GM12878 (cell line): ENCODE measurements around the gene PDE7B. TPM values are rescaled to one million over a fixed set of nuclear protein-coding genes. Genes with fewer than 3 reads are reported as not detected.

Source experiments
- ATAC-seq: fragments of 200-7000 bp; cut with Tn5 transposase; 3 replicates; pipeline ENCODE4 v1.9.1; 2020; ENCODE audit warnings: mild to moderate bottlenecking, moderate library complexity
- BruUV-seq: library from RNA; stranded (reverse); fragments of 400-500 nt; replicated peaks from 2 replicates; lab custom pipeline; 2021; lab: Mats Ljungman, UMichigan
- CTCF ChIA-PET: fragments of 300-600 bp; sonication (Branson Sonifier 250); formaldehyde crosslinking; extraction: SDS; loops from one replicate; lab custom pipeline; 2021; ENCODE audit warnings: inconsistent platforms; lab: Yijun Ruan, JAX
- POLR2A ChIA-PET: fragments of 350-600 bp; formaldehyde crosslinking; extraction: SDS; loops from one replicate; lab custom pipeline; 2021; ENCODE audit warnings: inconsistent platforms; lab: Charles Lee
- RAD21 ChIA-PET: fragments of 300-600 bp; sonication (Branson Sonifier 250); formaldehyde crosslinking; loops from one replicate; lab custom pipeline; 2023; ENCODE audit warnings: antibody characterized with exemption; ENCODE audit not compliant: unreplicated experiment; lab: Charles Lee
- SMC1A ChIA-PET: fragments of 300-600 bp; sonication (Branson Sonifier 250); formaldehyde crosslinking; loops from one replicate; lab custom pipeline; 2023; ENCODE audit not compliant: unreplicated experiment, uncharacterized antibody; lab: Charles Lee
- DNase-seq: peaks from one replicate; pipeline ENCODE4 v3.0.0-alpha.2; 2011; ENCODE audit warnings: low read depth, low spot score
- FAIRE-seq: peaks from 3 replicates; lab custom pipeline; 2011; peaks lifted over from hg19 to GRCh38; lab: Jason Lieb, UNC
- H2AFZ ChIP-seq: 2 replicates; pipeline ENCODE4 v1.6.0; 2011; ENCODE audit warnings: low read depth, low read length, control low read depth; ENCODE audit not compliant: control insufficient read depth
- H3K27ac ChIP-seq: 2 replicates; pipeline ENCODE4 v1.5.1; 2011; ENCODE audit warnings: control low read depth; ENCODE audit not compliant: control insufficient read depth, insufficient read depth
- H3K27me3 ChIP-seq, 2 experiments: replicated peaks in 1 of 2; 2 replicates each; pipeline versions ENCODE4 v1.6.0 to v1.6.1; 2011; ENCODE audit warnings: low read length in 1 of 2; ENCODE audit not compliant: control insufficient read depth in 2 of 2, insufficient read depth in 2 of 2
- H3K36me3 ChIP-seq, 2 experiments: 2 replicates each; pipeline ENCODE4 v1.5.1; 2011; ENCODE audit warnings: low read length in 1 of 2; ENCODE audit not compliant: control insufficient read depth in 2 of 2, insufficient read depth in 2 of 2
- H3K4me1 ChIP-seq: 2 replicates; pipeline ENCODE4 v1.6.1; 2011; ENCODE audit warnings: mild to moderate bottlenecking, low read length, moderate library complexity, mixed read lengths; ENCODE audit not compliant: control insufficient read depth, insufficient read depth
- H3K4me2 ChIP-seq: 2 replicates; pipeline ENCODE4 v1.6.0; 2011; ENCODE audit warnings: control low read depth; ENCODE audit not compliant: control insufficient read depth, insufficient read depth
- H3K4me3 ChIP-seq: fragments of 200-600 bp; sonication (generic); 2 replicates; pipeline ENCODE4 v1.5.1; 2016
- H3K79me2 ChIP-seq: 2 replicates; pipeline ENCODE4 v1.6.0; 2011; ENCODE audit warnings: low read length; ENCODE audit not compliant: control insufficient read depth, insufficient read depth
- H3K9ac ChIP-seq: 2 replicates; pipeline ENCODE4 v1.8.0; 2011; ENCODE audit warnings: low read length, control low read depth, mixed read lengths; ENCODE audit not compliant: control insufficient read depth, insufficient read depth
- H3K9me3 ChIP-seq: replicated peaks from 3 replicates; pipeline ENCODE4 v1.5.1; 2011; ENCODE audit warnings: mild to moderate bottlenecking, low read length; ENCODE audit not compliant: control insufficient read depth, insufficient read depth
- H4K20me1 ChIP-seq: 2 replicates; pipeline ENCODE4 v1.6.0; 2011; ENCODE audit not compliant: control insufficient read depth, insufficient read depth
- BRCA1 ChIP-seq: IDR thresholded peaks from 2 replicates; pipeline ENCODE4 v1.6.1; 2011; ENCODE audit warnings: low read depth, low read length, improper control_type of control experiment
- CBFB ChIP-seq: IDR thresholded peaks from 2 replicates; pipeline ENCODE4 v1.6.1; 2016; ENCODE audit warnings: antibody characterized with exemption, low read depth
- EZH2 ChIP-seq: IDR thresholded peaks from 2 replicates; pipeline ENCODE4 v1.6.1; 2012; ENCODE audit warnings: low read depth, mild to moderate bottlenecking, control low read depth, inconsistent platforms, low read length, borderline replicate concordance; ENCODE audit not compliant: control insufficient read depth
- GABPA ChIP-seq: IDR thresholded peaks from 2 replicates; pipeline ENCODE4 v1.6.1; 2014; ENCODE audit warnings: antibody characterized with exemption, low read depth, mild to moderate bottlenecking, inconsistent platforms
- NFYA ChIP-seq: IDR thresholded peaks from 2 replicates; pipeline ENCODE4 v1.6.1; 2011; ENCODE audit warnings: low read depth, mild to moderate bottlenecking, low read length, improper control_type of control experiment, borderline replicate concordance
- NR2C1 ChIP-seq: fragments of 450-650 bp; IDR thresholded peaks from 2 replicates; pipeline ENCODE4 v1.6.1; 2017; ENCODE audit warnings: antibody characterized with exemption, mild to moderate bottlenecking, moderate library complexity
- POLR2AphosphoS2 ChIP-seq: IDR thresholded peaks from 2 replicates; pipeline ENCODE4 v1.6.1; 2011; ENCODE audit warnings: low read depth, mild to moderate bottlenecking, low read length, improper control_type of control experiment, moderate library complexity
- RB1 ChIP-seq: fragments of 450-650 bp; formaldehyde crosslinking; IDR thresholded peaks from 2 replicates; pipeline ENCODE4 v1.6.1; 2017; ENCODE audit warnings: mild to moderate bottlenecking, borderline replicate concordance
- SUZ12 ChIP-seq: fragments of 200-600 bp; sonication (generic); IDR thresholded peaks from one replicate; pipeline ENCODE4 v1.6.1; 2018; ENCODE audit warnings: antibody characterized with exemption, mild to moderate bottlenecking; ENCODE audit not compliant: unreplicated experiment
- TAF1 ChIP-seq: IDR thresholded peaks from 2 replicates; pipeline ENCODE4 v1.6.1; 2011; ENCODE audit warnings: mild to moderate bottlenecking, low read depth, low read length, borderline replicate concordance
- TBL1XR1 ChIP-seq: IDR thresholded peaks from 2 replicates; pipeline ENCODE4 v1.6.1; 2012; ENCODE audit warnings: low read depth, low read length, improper control_type of control experiment
- TCF3 ChIP-seq: IDR thresholded peaks from 2 replicates; pipeline ENCODE4 v1.6.1; 2012; ENCODE audit warnings: low read depth, mild to moderate bottlenecking, low read length, borderline replicate concordance; ENCODE audit not compliant: insufficient read depth
- USF1 ChIP-seq: IDR thresholded peaks from 2 replicates; pipeline ENCODE4 v1.6.1; 2011; ENCODE audit warnings: borderline replicate concordance, low read depth, mild to moderate bottlenecking, moderate library complexity, mixed read lengths, low read length; ENCODE audit not compliant: insufficient read depth; ENCODE audit errors: extremely low read length
- ZNF384 ChIP-seq: IDR thresholded peaks from 2 replicates; pipeline ENCODE4 v1.6.1; 2012; ENCODE audit warnings: low read depth, mild to moderate bottlenecking, low read length, improper control_type of control experiment, borderline replicate concordance
- WGBS: methylation state at CpG from one replicate; pipeline ENCODE4 v1.1.6; 2016; ENCODE audit warnings: low lambda C conversion rate; ENCODE audit not compliant: insufficient replicate concordance, insufficient coverage; ENCODE audit errors: missing lambda C conversion rate; 5-methylcytosine and 5-hydroxymethylcytosine counted together
- in situ Hi-C: fragments of 300-500 bp; cut with MboI; formaldehyde crosslinking; loops from 9 replicates; pipeline ENCODE4 v1.14.3; 2018; ENCODE audit warnings: mixed read lengths
- intact Hi-C: fragments of 100-400 bp; cut with micrococcal nuclease; formaldehyde crosslinking; loops from one replicate; pipeline ENCODE4 v1.14.2; 2022; ENCODE audit not compliant: unreplicated experiment
- polyA plus RNA-seq, 11 experiments: library from polyadenylated mRNA; depleted of rRNA in 4 of 11; unstranded in 6 of 11; stranded (reverse) in 5 of 11; fragments of >200 nt; fragmentation: Nextera tagmentation in 4 of 11; fragmentation: Illumina TruSeq in 1 of 11; extraction: Ambion mirVana in 4 of 11; extraction: Trizol in 1 of 11; gene quantifications; 1 replicate in 1 of 11; 2 replicates in 10 of 11; pipeline versions ENCODE4 v1.2.1 to v1.2.3, GENCODE V29; 2011 to 2016; ENCODE audit warnings: inconsistent platforms in 2 of 11, missing spikeins in 2 of 11, low read depth in 1 of 11
- total RNA-seq, 4 experiments: library from RNA; depleted of rRNA in 3 of 4; stranded (reverse); fragments of >200 nt in 3 of 4; fragmentation: Illumina TruSeq in 1 of 4; extraction: Trizol in 1 of 4; gene quantifications; 2 replicates each; pipeline versions ENCODE4 v1.2.1 to v1.2.3, GENCODE V29; 2013 to 2021
- TF ChIP-seq, protein P1 (sequence below): fragments of 450-650 bp; formaldehyde crosslinking; IDR thresholded peaks from 2 replicates; pipeline ENCODE4 v1.4.0; 2020; ENCODE audit warnings: mild to moderate bottlenecking, moderate library complexity
- TF ChIP-seq, protein P2 (sequence below): fragments of 450-650 bp; IDR thresholded peaks from 2 replicates; pipeline ENCODE4 v1.6.1; 2016; ENCODE audit warnings: mild to moderate bottlenecking

Gene PDE7B
- total and polyA plus RNA-seq, 10 of the 15 experiments (the other 5 are each of a cell fraction or from before 2014, with no cell fraction given): not detected

DNA sequence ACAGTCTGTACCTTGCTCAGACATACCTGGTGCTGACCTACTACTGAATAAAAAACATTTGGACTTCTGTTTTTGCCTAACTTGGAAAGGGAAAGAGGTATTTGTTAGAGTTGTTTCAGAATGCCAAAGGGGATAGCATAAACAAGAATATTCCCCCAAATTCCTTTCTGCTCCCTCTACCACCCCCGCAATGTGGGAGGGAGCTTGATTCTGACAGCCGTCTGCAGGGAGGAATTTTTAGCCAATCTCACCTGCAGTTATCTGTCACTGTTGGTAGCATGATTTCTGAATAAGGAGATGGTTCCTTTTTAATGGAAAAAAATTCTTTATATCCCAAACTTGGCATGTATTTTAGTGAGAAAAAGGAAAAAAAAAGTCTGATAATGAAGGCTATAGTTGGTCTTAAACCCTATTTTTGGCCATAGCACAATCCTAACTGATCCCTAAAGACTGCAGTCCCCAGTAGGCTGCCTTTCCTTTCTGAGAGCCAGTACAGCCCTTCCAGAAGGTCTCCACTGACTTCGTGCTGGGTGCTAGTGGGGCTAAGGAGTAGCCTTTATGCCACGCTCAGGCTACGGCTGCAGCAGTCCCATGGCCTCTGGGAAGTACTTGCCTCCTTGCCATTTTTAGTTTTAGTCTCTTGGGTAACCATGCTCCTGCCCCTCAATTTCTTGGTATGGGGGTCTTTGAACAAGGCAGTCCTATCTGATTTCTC, 13.6 kb upstream of the PDE7B start:
- CTCF ChIA-PET: no interaction called here

More for the DNA sequence above, 13.6 kb upstream of the PDE7B start:
- ChIA-PET POLR2A (no interaction called here), RAD21 (no interaction called here), SMC1A (no interaction called here)
- Histone ChIP-seq H3K9me3 (no peaks in the 10 kb centered on the region), H3K9ac (no peak overlapping the region), H4K20me1 (no peaks in the 10 kb centered on the region), H3K4me1 (no peaks in the 10 kb centered on the region), H2AFZ (no peak overlapping the region), H3K4me2 (no peak overlapping the region), H3K36me3 (no peaks in the 10 kb centered on the region), H3K79me2 (no peaks in the 10 kb centered on the region), H3K27ac (no peak overlapping the region), H3K4me3 (no peak overlapping the region), H3K27me3 (no peaks in the 10 kb centered on the region)
- in situ Hi-C loops: no loop called here
- ATAC-seq (no peak), DNase-seq (no peak), FAIRE-seq (no peak)
- no TSS peak for BruUV-seq
- TF ChIP-seq CBFB: no peak
- no peak for TF ChIP-seq BRCA1
- no peak for TF ChIP-seq TAF1
- TF ChIP-seq, protein P1, sequence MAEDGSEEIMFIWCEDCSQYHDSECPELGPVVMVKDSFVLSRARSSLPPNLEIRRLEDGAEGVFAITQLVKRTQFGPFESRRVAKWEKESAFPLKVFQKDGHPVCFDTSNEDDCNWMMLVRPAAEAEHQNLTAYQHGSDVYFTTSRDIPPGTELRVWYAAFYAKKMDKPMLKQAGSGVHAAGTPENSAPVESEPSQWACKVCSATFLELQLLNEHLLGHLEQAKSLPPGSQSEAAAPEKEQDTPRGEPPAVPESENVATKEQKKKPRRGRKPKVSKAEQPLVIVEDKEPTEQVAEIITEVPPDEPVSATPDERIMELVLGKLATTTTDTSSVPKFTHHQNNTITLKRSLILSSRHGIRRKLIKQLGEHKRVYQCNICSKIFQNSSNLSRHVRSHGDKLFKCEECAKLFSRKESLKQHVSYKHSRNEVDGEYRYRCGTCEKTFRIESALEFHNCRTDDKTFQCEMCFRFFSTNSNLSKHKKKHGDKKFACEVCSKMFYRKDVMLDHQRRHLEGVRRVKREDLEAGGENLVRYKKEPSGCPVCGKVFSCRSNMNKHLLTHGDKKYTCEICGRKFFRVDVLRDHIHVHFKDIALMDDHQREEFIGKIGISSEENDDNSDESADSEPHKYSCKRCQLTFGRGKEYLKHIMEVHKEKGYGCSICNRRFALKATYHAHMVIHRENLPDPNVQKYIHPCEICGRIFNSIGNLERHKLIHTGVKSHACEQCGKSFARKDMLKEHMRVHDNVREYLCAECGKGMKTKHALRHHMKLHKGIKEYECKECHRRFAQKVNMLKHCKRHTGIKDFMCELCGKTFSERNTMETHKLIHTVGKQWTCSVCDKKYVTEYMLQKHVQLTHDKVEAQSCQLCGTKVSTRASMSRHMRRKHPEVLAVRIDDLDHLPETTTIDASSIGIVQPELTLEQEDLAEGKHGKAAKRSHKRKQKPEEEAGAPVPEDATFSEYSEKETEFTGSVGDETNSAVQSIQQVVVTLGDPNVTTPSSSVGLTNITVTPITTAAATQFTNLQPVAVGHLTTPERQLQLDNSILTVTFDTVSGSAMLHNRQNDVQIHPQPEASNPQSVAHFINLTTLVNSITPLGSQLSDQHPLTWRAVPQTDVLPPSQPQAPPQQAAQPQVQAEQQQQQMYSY (CRISPR knock-in tag): no peak
- no peak for TF ChIP-seq RB1
- no peak for TF ChIP-seq NR2C1
- TF ChIP-seq SUZ12: no peak
- no peak for TF ChIP-seq TCF3
- TF ChIP-seq TBL1XR1: no peak
- no peak for TF ChIP-seq USF1
- no peak for TF ChIP-seq NFYA
- TF ChIP-seq POLR2AphosphoS2: no peak
- TF ChIP-seq GABPA: no peak
- no peak for TF ChIP-seq EZH2
- TF ChIP-seq, protein P2, sequence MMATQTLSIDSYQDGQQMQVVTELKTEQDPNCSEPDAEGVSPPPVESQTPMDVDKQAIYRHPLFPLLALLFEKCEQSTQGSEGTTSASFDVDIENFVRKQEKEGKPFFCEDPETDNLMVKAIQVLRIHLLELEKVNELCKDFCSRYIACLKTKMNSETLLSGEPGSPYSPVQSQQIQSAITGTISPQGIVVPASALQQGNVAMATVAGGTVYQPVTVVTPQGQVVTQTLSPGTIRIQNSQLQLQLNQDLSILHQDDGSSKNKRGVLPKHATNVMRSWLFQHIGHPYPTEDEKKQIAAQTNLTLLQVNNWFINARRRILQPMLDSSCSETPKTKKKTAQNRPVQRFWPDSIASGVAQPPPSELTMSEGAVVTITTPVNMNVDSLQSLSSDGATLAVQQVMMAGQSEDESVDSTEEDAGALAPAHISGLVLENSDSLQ: no peak
- no peak for TF ChIP-seq ZNF384
- WGBS: 46% methylated on average over 5 of the region's 5 CpGs
- intact Hi-C loops: no loop called here
